ENCODE measurements around the gene PPIF. TPM values are rescaled to one million over a fixed set of nuclear protein-coding genes. Genes with fewer than 3 reads are reported as not detected.

PPIF gene
- total RNA-seq, 1 experiment from 2014 or later: 80.9 TPM

GRCh38 chr10:79311581-79312407 is 35.5 kb upstream of the PPIF start:
- no peak for DNase-seq (ENCODE audit: low spot score)
- H3K36me3 Mint-ChIP-seq: peaks cover 11% of the 10 kb centered on the region
- no peak overlapping the region for H3K27ac Mint-ChIP-seq
- no peak overlapping the region for H3K4me3 Mint-ChIP-seq
- no peak for ATAC-seq
- POLR2A ChIA-PET: no interaction called here
- H3K9me3 Mint-ChIP-seq: no peaks in the 10 kb centered on the region
- TF ChIP-seq NFE2L1 (CRISPR knock-in tag; IDR thresholded peaks at IDR 0.05) (no peak), ZMAT4 (CRISPR knock-in tag; IDR thresholded peaks at IDR 0.05) (no peak), ZNF423 (CRISPR knock-in tag; IDR thresholded peaks at IDR 0.05) (no peak), ATF6 (CRISPR knock-in tag; IDR thresholded peaks at IDR 0.05) (no peak), E2F1 (CRISPR knock-in tag; IDR thresholded peaks at IDR 0.05) (no peak), GABPB1 (CRISPR knock-in tag; IDR thresholded peaks at IDR 0.05) (no peak), FOXP1 (CRISPR knock-in tag; IDR thresholded peaks at IDR 0.05; ENCODE audit: borderline replicate concordance) (no peak), NR3C1 (CRISPR knock-in tag; conservative IDR thresholded peaks at IDR 0.05; ENCODE audit: low read depth) (no peak), GRHL2 (CRISPR knock-in tag; IDR thresholded peaks at IDR 0.05; ENCODE audit: insufficient replicate concordance, severe bottlenecking) (no peak), CREM (CRISPR knock-in tag; IDR thresholded peaks at IDR 0.05) (no peak), OVOL2 (CRISPR knock-in tag; IDR thresholded peaks at IDR 0.05; ENCODE audit: borderline replicate concordance) (no peak), PRRX2 (CRISPR knock-in tag; IDR thresholded peaks at IDR 0.05) (no peak), ZNF281 (CRISPR knock-in tag; IDR thresholded peaks at IDR 0.05) (no peak), GTF2I (CRISPR knock-in tag; conservative IDR thresholded peaks at IDR 0.05) (no peak), NFYB (CRISPR knock-in tag; conservative IDR thresholded peaks at IDR 0.05; ENCODE audit: low read depth) (no peak), E2F4 (CRISPR knock-in tag; IDR thresholded peaks at IDR 0.05; ENCODE audit: borderline replicate concordance, low read depth) (no peak), MAX (CRISPR knock-in tag; IDR thresholded peaks at IDR 0.05) (no peak), ZNF425 (CRISPR knock-in tag; conservative IDR thresholded peaks at IDR 0.05) (no peak)
- TF ChIP-seq, protein P1, sequence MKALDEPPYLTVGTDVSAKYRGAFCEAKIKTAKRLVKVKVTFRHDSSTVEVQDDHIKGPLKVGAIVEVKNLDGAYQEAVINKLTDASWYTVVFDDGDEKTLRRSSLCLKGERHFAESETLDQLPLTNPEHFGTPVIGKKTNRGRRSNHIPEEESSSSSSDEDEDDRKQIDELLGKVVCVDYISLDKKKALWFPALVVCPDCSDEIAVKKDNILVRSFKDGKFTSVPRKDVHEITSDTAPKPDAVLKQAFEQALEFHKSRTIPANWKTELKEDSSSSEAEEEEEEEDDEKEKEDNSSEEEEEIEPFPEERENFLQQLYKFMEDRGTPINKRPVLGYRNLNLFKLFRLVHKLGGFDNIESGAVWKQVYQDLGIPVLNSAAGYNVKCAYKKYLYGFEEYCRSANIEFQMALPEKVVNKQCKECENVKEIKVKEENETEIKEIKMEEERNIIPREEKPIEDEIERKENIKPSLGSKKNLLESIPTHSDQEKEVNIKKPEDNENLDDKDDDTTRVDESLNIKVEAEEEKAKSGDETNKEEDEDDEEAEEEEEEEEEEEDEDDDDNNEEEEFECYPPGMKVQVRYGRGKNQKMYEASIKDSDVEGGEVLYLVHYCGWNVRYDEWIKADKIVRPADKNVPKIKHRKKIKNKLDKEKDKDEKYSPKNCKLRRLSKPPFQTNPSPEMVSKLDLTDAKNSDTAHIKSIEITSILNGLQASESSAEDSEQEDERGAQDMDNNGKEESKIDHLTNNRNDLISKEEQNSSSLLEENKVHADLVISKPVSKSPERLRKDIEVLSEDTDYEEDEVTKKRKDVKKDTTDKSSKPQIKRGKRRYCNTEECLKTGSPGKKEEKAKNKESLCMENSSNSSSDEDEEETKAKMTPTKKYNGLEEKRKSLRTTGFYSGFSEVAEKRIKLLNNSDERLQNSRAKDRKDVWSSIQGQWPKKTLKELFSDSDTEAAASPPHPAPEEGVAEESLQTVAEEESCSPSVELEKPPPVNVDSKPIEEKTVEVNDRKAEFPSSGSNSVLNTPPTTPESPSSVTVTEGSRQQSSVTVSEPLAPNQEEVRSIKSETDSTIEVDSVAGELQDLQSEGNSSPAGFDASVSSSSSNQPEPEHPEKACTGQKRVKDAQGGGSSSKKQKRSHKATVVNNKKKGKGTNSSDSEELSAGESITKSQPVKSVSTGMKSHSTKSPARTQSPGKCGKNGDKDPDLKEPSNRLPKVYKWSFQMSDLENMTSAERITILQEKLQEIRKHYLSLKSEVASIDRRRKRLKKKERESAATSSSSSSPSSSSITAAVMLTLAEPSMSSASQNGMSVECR (CRISPR knock-in tag; IDR thresholded peaks at IDR 0.05; ENCODE audit: borderline replicate concordance): no peak
- CTCF ChIA-PET: no interaction called here
- H3K27me3 Mint-ChIP-seq (ENCODE audit: low read depth): no peaks in the 10 kb centered on the region
- H3K4me1 Mint-ChIP-seq: peaks cover 3% of the 10 kb centered on the region

Data from WTC11 (cell line).